Loucy (cell line): Measurements from ENCODE around the gene PROX1.

ENCODE experiments used
- CTCF ChIP-seq: fragments of 200-600 bp; sonication (generic); conservative IDR thresholded peaks from 2 replicates; pipeline ENCODE4 v1.5.1; 2014; ENCODE audit warnings: mild to moderate bottlenecking, antibody characterized with exemption, low read length
- EZH2phosphoT487 ChIP-seq: fragments of 200-600 bp; IDR thresholded peaks from 2 replicates; pipeline ENCODE4 v1.6.1; 2018; ENCODE audit warnings: antibody characterized with exemption, mild to moderate bottlenecking, moderate library complexity, borderline replicate concordance

- TF ChIP-seq CTCF (no peak), EZH2phosphoT487 (no peak)
Measured at GRCh38 chr1:214017191-214017982, 29.6 kb downstream of the PROX1 start.
